Measurements from ENCODE around the gene PRR22. TPM values are rescaled to one million over a fixed set of nuclear protein-coding genes. Genes with fewer than 3 reads are reported as not detected.

Gene PRR22
- total and polyA plus RNA-seq, 2 donors (not counting 1 experiment from before 2014, with no cell fraction given), result 3.4 to 5.6 TPM

DNA sequence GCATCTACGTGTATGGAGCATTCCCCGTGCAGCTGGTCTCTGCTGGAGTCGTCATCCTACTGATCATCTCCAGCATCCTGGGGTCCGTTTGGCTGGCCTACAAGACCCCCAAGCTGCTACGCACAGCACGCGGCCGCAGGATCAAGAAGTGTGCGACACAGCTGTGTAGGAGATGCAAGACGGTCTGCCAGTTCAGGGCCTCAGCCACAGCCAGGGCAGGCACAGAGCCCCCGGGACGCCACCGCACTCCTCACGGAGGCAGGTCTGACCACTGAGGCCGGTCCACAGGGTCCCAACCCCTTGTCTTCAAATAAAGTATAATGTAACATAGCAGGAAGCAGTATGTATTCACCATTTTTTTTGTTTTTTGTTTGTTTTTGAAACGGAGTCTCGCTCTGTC lies 6.1 kb downstream of the PRR22 start:
- H3K36me3 ChIP-seq (replicated peaks in 1 of 2; ENCODE audit: control extremely low read depth in 1 of 2, control insufficient read depth in 1 of 2, extremely low read depth in 1 of 2, insufficient read depth in 2 of 2, low read length in 1 of 2), result no peaks in the 10 kb centered on the region
- H3K4me2 ChIP-seq (replicated peaks; ENCODE audit: low read depth, low read length, poor library complexity, severe bottlenecking), result no peak overlapping the region
- H3K4me1 ChIP-seq (ENCODE audit: control insufficient read depth in 2 of 2, insufficient read depth in 2 of 2, low read length in 2 of 2), result no peaks in the 10 kb centered on the region
- H3K9me3 ChIP-seq (ENCODE audit: control extremely low read depth in 1 of 3, control insufficient read depth in 2 of 3, insufficient read depth in 1 of 3, low read length in 2 of 3), result no peaks in the 10 kb centered on the region
- no peak overlapping the region for H3K27ac Mint-ChIP-seq
- no peaks in the 10 kb centered on the region for H3K79me2 ChIP-seq (ENCODE audit: control insufficient read depth, insufficient read depth, low read length)
- H4K20me1 ChIP-seq (ENCODE audit: control insufficient read depth, insufficient read depth, low read length, poor library complexity, severe bottlenecking), result no peaks in the 10 kb centered on the region
- no peak overlapping the region for H3K27ac ChIP-seq (ENCODE audit: low read length in 2 of 2)
- intact Hi-C loops (cut with micrococcal nuclease), result no loop called here
- H2AFZ ChIP-seq (ENCODE audit: insufficient read depth, low read depth, low read length, poor library complexity, severe bottlenecking), result no peak overlapping the region
- TF ChIP-seq CTCF (IDR thresholded peaks at IDR 0.05) (no peak), EZH2 (IDR thresholded peaks at IDR 0.05; ENCODE audit: borderline replicate concordance, insufficient read depth, low read depth, low read length, poor library complexity, severe bottlenecking) (no peak)
- ChIA-PET POLR2A (no interaction called here), CTCF (no interaction called here)
- 92% methylated on average over 14 of the region's 17 CpGs for WGBS (ENCODE audit: insufficient coverage)
- no peak overlapping the region for H3K4me3 ChIP-seq (ENCODE audit: control extremely low read depth in 1 of 5, extremely low read depth in 1 of 5, insufficient read depth in 1 of 5, low read depth in 2 of 5, low read length in 4 of 5)
- no peak overlapping the region for H3K4me3 Mint-ChIP-seq
- no peaks in the 10 kb centered on the region for H3K9me3 Mint-ChIP-seq (ENCODE audit: insufficient read depth)
- H3K27me3 ChIP-seq (replicated peaks in 1 of 4; ENCODE audit: control extremely low read depth in 1 of 4, control insufficient read depth in 3 of 4, insufficient read depth in 4 of 4, low read length in 3 of 4), result peaks cover 0 to 2% (median 0%) of the 10 kb centered on the region in 4 experiments
- no peaks in the 10 kb centered on the region for H3K27me3 Mint-ChIP-seq
- ATAC-seq (ENCODE audit: low read depth) (no peak), DNase-seq (no peak)
- H3K4me1 Mint-ChIP-seq, result no peaks in the 10 kb centered on the region
- H3K9ac ChIP-seq (ENCODE audit: low read length), result no peak overlapping the region

- Mint-ChIP-seq H3K9me3 (ENCODE audit: insufficient read depth) (no peaks in the 10 kb centered on the region), H3K27me3 (no peaks in the 10 kb centered on the region), H3K27ac (no peak overlapping the region), H3K4me1 (no peaks in the 10 kb centered on the region), H3K4me3 (no peak overlapping the region)
- Histone ChIP-seq H3K27me3 (replicated peaks in 1 of 4; ENCODE audit: control extremely low read depth in 1 of 4, control insufficient read depth in 3 of 4, insufficient read depth in 4 of 4, low read length in 3 of 4) (peaks cover 0 to 2% (median 0%) of the 10 kb centered on the region in 4 experiments), H3K4me3 (ENCODE audit: control extremely low read depth in 1 of 5, extremely low read depth in 1 of 5, insufficient read depth in 1 of 5, low read depth in 2 of 5, low read length in 4 of 5) (no peak overlapping the region), H3K4me1 (ENCODE audit: control insufficient read depth in 2 of 2, insufficient read depth in 2 of 2, low read length in 2 of 2) (no peaks in the 10 kb centered on the region), H3K9me3 (ENCODE audit: control extremely low read depth in 1 of 3, control insufficient read depth in 2 of 3, insufficient read depth in 1 of 3, low read length in 2 of 3) (peaks cover 0 to 4% (median 0%) of the 10 kb centered on the region in 3 donors), H3K79me2 (ENCODE audit: control insufficient read depth, insufficient read depth, low read length) (no peaks in the 10 kb centered on the region), H4K20me1 (ENCODE audit: control insufficient read depth, insufficient read depth, low read length, poor library complexity, severe bottlenecking) (no peaks in the 10 kb centered on the region), H3K9ac (ENCODE audit: low read length) (no peak overlapping the region), H2AFZ (ENCODE audit: insufficient read depth, low read depth, low read length, poor library complexity, severe bottlenecking) (no peak overlapping the region), H3K27ac (ENCODE audit: low read length in 2 of 2) (no peak overlapping the region), H3K36me3 (replicated peaks in 1 of 2; ENCODE audit: control extremely low read depth in 1 of 2, control insufficient read depth in 1 of 2, extremely low read depth in 1 of 2, insufficient read depth in 2 of 2, low read length in 1 of 2) (no peaks in the 10 kb centered on the region), H3K4me2 (replicated peaks; ENCODE audit: low read depth, low read length, poor library complexity, severe bottlenecking) (no peak overlapping the region)
- ChIA-PET POLR2A (no interaction called here), CTCF (no interaction called here)
- no peak for TF ChIP-seq EZH2 (IDR thresholded peaks at IDR 0.05; ENCODE audit: borderline replicate concordance, insufficient read depth, low read depth, low read length, poor library complexity, severe bottlenecking)
- no peak for TF ChIP-seq CTCF (IDR thresholded peaks at IDR 0.05)
- WGBS (ENCODE audit: insufficient coverage), result 82% methylated on average over 14 of the region's 17 CpGs
- DNase-seq (no peak), ATAC-seq (ENCODE audit: low read depth) (no peak)
- intact Hi-C loops (cut with micrococcal nuclease), result no loop called here
Measured at GRCh38 chr19:5775668-5776309, 8.8 kb downstream of the PRR22 start.
